K562 (cell line): ENCODE data around the gene SCYL1. TPM values are rescaled to one million over a fixed set of nuclear protein-coding genes. Genes with fewer than 3 reads are reported as not detected.

Experiments
- GABPB1 ChIP-seq: sonication (generic); formaldehyde crosslinking; IDR thresholded peaks from 2 replicates; pipeline ENCODE4 v1.8.0; 2022; ENCODE audit warnings: mild to moderate bottlenecking, missing genetic modification reagents
- HOMEZ ChIP-seq: fragments of 250-450 bp; sonication (Bioruptor Pico); IDR thresholded peaks from 2 replicates; pipeline ENCODE4 v1.4.0; 2020; ENCODE audit warnings: mild to moderate bottlenecking, moderate library complexity
- PRDM10 ChIP-seq: fragments of 450-650 bp; IDR thresholded peaks from 2 replicates; pipeline ENCODE4 v1.6.1; 2018; ENCODE audit not compliant: partially characterized antibody
- SETDB1 ChIP-seq: IDR thresholded peaks from one replicate; pipeline ENCODE4 v1.6.1; 2012; ENCODE audit warnings: low read length, control low read depth, inconsistent platforms
- SP1 ChIP-seq: sonication (generic); formaldehyde crosslinking; IDR thresholded peaks from 2 replicates; pipeline ENCODE4 v1.8.1; 2022; ENCODE audit warnings: mild to moderate bottlenecking, missing genetic modification reagents
- TBP ChIP-seq: optimal IDR thresholded peaks from 2 replicates; pipeline ENCODE3; 2011; ENCODE audit warnings: low read depth, low read length, improper control_type of control experiment
- TRIM24 ChIP-seq, 2 experiments: fragments of 450-650 bp; IDR thresholded peaks; 2 replicates each; pipeline ENCODE4 v1.6.1; 2016
- TRIM25 ChIP-seq: fragments of 450-650 bp; IDR thresholded peaks from 2 replicates; pipeline ENCODE4 v1.7.0; 2016; ENCODE audit warnings: borderline replicate concordance
- UBTF ChIP-seq, 2 experiments: IDR thresholded peaks; 2 replicates each; pipeline ENCODE4 v1.6.1; 2012; ENCODE audit warnings: improper control_type of control experiment in 2 of 2, low read depth in 2 of 2, low read length in 2 of 2, borderline replicate concordance in 1 of 2
- ZMIZ1 ChIP-seq, 2 experiments: fragments of 150-350 bp in 1 of 2; IDR thresholded peaks; 2 replicates each; pipeline ENCODE4 v1.6.1; 2012 to 2016; ENCODE audit warnings: low read depth in 2 of 2, low read length in 2 of 2, mild to moderate bottlenecking in 1 of 2, moderate library complexity in 1 of 2
- ZNF134 ChIP-seq: fragments of 250-450 bp; sonication (Bioruptor Pico); conservative IDR thresholded peaks from 2 replicates; pipeline ENCODE4 v1.4.0; 2020
- ZNF766 ChIP-seq: fragments of 200-800 bp; sonication (Bioruptor generic); conservative IDR thresholded peaks from 2 replicates; pipeline ENCODE4 v1.6.1; 2016; ENCODE audit warnings: missing genetic modification characterization, missing compliant biosample characterization
- polyA plus RNA-seq, 8 experiments: library from polyadenylated mRNA; depleted of rRNA in 4 of 8; stranded (reverse) in 5 of 8; unstranded in 3 of 8; fragments of >200 nt; fragmentation: Nextera tagmentation in 2 of 8; fragmentation: Illumina TruSeq in 1 of 8; extraction: Ambion mirVana in 2 of 8; extraction: Trizol in 1 of 8; gene quantifications; 2 replicates each; pipeline versions ENCODE4 v1.2.1 to v1.2.3, GENCODE V29; 2011 to 2014; ENCODE audit warnings: inconsistent platforms in 1 of 8, missing spikeins in 1 of 8
- total RNA-seq, 7 experiments: library from RNA; depleted of rRNA in 6 of 7; stranded (reverse); fragments of >200 nt in 6 of 7; fragmentation: Illumina TruSeq in 2 of 7; extraction: Trizol in 2 of 7; gene quantifications; 2 replicates each; pipeline versions ENCODE4 v1.2.1 to v1.2.3, GENCODE V29; 2011 to 2021; ENCODE audit warnings: low replicate concordance in 1 of 7

Gene SCYL1
- total and polyA plus RNA-seq, 9 of the 15 experiments (the other 6 are each of a cell fraction or from before 2014, with no cell fraction given) = 1.9 to 145 (median 57.6) TPM

GRCh38 chr11:65477149-65477965, 47.5 kb upstream of the SCYL1 start (continued):
- TF ChIP-seq UBTF (IDR thresholded peaks at IDR 0.05; ENCODE audit: borderline replicate concordance in 1 of 2, low read depth in 2 of 2, low read length in 2 of 2) = peak in 1 of 2 experiments; percentile 93; a peak in 1 of 4 replicates
- peak; percentile 91 for TF ChIP-seq PRDM10
- TF ChIP-seq ZMIZ1 (IDR thresholded peaks at IDR 0.05; ENCODE audit: low read depth in 2 of 2, low read length in 2 of 2) = peak in 1 of 2 experiments; percentile 80; a peak in 2 of 4 replicates
- peak; percentile 21; the same call in 1 of the 2 replicates for TF ChIP-seq SP1
- peak in 1 of 2 experiments; percentile 53; a peak in 1 of 4 replicates for TF ChIP-seq TRIM24 (IDR thresholded peaks at IDR 0.05)
- TF ChIP-seq TBP = peak; percentile 84
- TF ChIP-seq GABPB1 = peak; percentile 82
- peak; percentile 66; the same call in 1 of the 2 replicates for TF ChIP-seq TRIM25
- peak; percentile 76 for TF ChIP-seq ZNF766 (CRISPR knock-in tag)
- TF ChIP-seq SETDB1 = peak; percentile 8
- TF ChIP-seq HOMEZ (CRISPR knock-in tag) = 0 out of 2 replicates have a peak, but pooled peaks have one; percentile 42
- no peak for TF ChIP-seq ZNF134 (CRISPR knock-in tag)
